ENCODE data around the gene DGLUCY.
"Not testable (repeated sequence)": the region's sequence is repeated elsewhere in the genome, so short reads cannot be mapped to it uniquely, and the experiment has no call there.

GRCh38 chr14:91087470-91087869 is 26.4 kb upstream of the DGLUCY start:
- not testable (repeated sequence) for TF ChIP-seq POLR2A (IDR thresholded peaks at IDR 0.05; ENCODE audit: low read depth, low read length); POLR2AphosphoS5 (IDR thresholded peaks at IDR 0.05; ENCODE audit: low read depth, low read length); TAF1 (IDR thresholded peaks at IDR 0.05; ENCODE audit: low read depth, low read length); SPI1 (IDR thresholded peaks at IDR 0.05; ENCODE audit: low read depth, low read length); POU2F2 (IDR thresholded peaks at IDR 0.05; ENCODE audit: low read depth, low read length); PAX5 (IDR thresholded peaks at IDR 0.05; ENCODE audit: insufficient read depth, low read length, severe bottlenecking)

Measured in GM12891 (cell line).